CMK (cell line): ENCODE data around the gene SNX18.
"Not testable (repeated sequence)": the region's sequence is repeated elsewhere in the genome, so short reads cannot be mapped to it uniquely, and the experiment has no call there.

Experiments used
- DNase-seq: peaks from one replicate; pipeline ENCODE4 v3.0.0-alpha.2; 2010; ENCODE audit warnings: low read depth

The SNX18 gene

GRCh38 chr5:54519509-54519876 lies 1.9 kb downstream of the SNX18 start:
- no peak for DNase-seq

GRCh38 chr5:54520438-54520846 lies 2.9 kb downstream of the SNX18 start:
- DNase-seq, result no peak

- no peak for DNase-seq
These were observed 3.4 kb downstream of the SNX18 start for GRCh38 chr5:54520940-54521339.

- DNase-seq, result no peak
These were observed 4.4 kb downstream of the SNX18 start for GRCh38 chr5:54521856-54522479.

GRCh38 chr5:54523534-54523933 lies 6.0 kb downstream of the SNX18 start:
- no peak for DNase-seq

- no peak for DNase-seq
These were observed 6.5 kb downstream of the SNX18 start for GRCh38 chr5:54524082-54524481.

GRCh38 chr5:54524704-54525103 lies 7.1 kb downstream of the SNX18 start:
- DNase-seq, result no peak

GRCh38 chr5:54525261-54525660 lies 7.7 kb downstream of the SNX18 start:
- no peak for DNase-seq

- no peak for DNase-seq
These were observed 8.1 kb downstream of the SNX18 start for GRCh38 chr5:54525692-54526091.

GRCh38 chr5:54526604-54527288 lies 9.2 kb downstream of the SNX18 start:
- no peak for DNase-seq

- DNase-seq, result no peak
These were observed 11.2 kb downstream of the SNX18 start for GRCh38 chr5:54528633-54529209.

GRCh38 chr5:54529565-54529964 lies 12.0 kb downstream of the SNX18 start:
- DNase-seq, result no peak

- no peak for DNase-seq
These were observed 14.0 kb downstream of the SNX18 start for GRCh38 chr5:54531546-54531945.

- DNase-seq, result no peak
These were observed 16.1 kb downstream of the SNX18 start for GRCh38 chr5:54533541-54534190.

- DNase-seq, result no peak
These were observed 16.8 kb downstream of the SNX18 start for GRCh38 chr5:54534191-54535004.

GRCh38 chr5:54535149-54535844 lies 17.7 kb downstream of the SNX18 start:
- no peak for DNase-seq

GRCh38 chr5:54536375-54536774 lies 18.8 kb downstream of the SNX18 start:
- DNase-seq, result not testable (repeated sequence)

- not testable (repeated sequence) for DNase-seq
These were observed 19.3 kb downstream of the SNX18 start for GRCh38 chr5:54536861-54537260.

- no peak for DNase-seq
These were observed 20.2 kb downstream of the SNX18 start for GRCh38 chr5:54537725-54538124.

GRCh38 chr5:54538156-54538555 lies 20.6 kb downstream of the SNX18 start:
- DNase-seq, result no peak

- DNase-seq, result no peak
These were observed 21.4 kb downstream of the SNX18 start for GRCh38 chr5:54539001-54539400.

- no peak for DNase-seq
These were observed 22.7 kb downstream of the SNX18 start for GRCh38 chr5:54540286-54540685.
